IPS-11a (cell line): ENCODE data around the gene GET3.
"Not testable (repeated sequence)": the region's sequence is repeated elsewhere in the genome, so short reads cannot be mapped to it uniquely, and the experiment has no call there.

ENCODE experiments used
- H3K4me3 ChIP-seq: one replicate; pipeline ENCODE4 v1.5.1; 2013; ENCODE audit warnings: low read depth, low read length, control low read depth

GET3 gene

DNA sequence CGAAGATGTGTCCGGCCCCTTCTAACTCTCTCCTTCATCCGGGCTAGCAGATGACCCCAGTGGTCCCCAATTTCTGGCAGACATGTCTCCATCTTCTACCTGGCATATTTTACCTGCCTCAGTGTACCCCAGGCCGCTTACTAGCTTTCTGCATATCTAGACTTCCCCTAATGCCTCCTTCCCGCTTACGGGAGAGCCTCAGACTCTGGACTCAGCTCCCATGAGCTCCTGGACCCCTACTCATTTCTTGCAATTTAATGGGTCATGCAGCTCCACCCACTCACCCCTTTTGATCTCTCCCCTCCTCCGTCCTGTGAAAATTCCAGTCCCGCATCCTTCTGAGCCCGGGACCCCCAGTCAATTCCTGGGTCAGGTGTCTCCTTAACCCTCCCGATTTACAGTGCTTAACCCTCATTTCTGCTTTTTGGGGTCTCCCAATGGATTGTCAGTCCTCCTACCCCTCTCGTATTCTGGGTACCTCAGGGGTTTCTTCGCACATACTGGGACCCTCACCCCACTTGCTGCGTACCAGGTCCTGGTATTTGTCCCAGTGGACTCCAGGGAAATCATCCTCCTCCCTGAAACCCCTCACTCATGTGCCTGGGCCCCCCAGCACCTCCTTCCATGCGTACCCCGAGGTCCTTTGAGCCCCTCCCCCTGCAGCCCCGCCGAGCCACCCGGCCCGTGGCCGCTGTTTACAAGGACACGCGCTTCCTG is 53.5 kb downstream of the GET3 start:
- peak overlapping the region; percentile 69 for H3K4me3 ChIP-seq

DNA sequence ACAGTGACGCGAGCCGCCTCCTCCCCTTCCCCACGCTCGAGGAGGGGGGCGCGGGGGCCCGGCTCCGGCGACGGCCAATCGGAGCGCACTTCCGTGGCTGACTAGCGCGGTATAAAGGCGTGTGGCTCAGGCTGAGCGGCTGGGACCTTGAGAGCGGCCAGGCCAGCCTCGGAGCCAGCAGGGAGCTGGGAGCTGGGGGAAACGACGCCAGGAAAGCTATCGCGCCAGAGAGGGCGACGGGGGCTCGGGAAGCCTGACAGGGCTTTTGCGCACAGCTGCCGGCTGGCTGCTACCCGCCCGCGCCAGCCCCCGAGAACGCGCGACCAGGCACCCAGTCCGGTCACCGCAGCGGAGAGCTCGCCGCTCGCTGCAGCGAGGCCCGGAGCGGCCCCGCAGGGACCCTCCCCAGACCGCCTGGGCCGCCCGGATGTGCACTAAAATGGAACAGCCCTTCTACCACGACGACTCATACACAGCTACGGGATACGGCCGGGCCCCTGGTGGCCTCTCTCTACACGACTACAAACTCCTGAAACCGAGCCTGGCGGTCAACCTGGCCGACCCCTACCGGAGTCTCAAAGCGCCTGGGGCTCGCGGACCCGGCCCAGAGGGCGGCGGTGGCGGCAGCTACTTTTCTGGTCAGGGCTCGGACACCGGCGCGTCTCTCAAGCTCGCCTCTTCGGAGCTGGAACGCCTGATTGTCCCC is 54.2 kb downstream of the GET3 start, which contains the start of gene JUNB:
Gene JUNB (plus strand): TSS at position 142 of the 706 bp plus-strand sequence. CDS start 286 bp downstream, at position 428.
- H3K4me3 ChIP-seq, result peak within 1 kb of the TSS; percentile 69

DNA sequence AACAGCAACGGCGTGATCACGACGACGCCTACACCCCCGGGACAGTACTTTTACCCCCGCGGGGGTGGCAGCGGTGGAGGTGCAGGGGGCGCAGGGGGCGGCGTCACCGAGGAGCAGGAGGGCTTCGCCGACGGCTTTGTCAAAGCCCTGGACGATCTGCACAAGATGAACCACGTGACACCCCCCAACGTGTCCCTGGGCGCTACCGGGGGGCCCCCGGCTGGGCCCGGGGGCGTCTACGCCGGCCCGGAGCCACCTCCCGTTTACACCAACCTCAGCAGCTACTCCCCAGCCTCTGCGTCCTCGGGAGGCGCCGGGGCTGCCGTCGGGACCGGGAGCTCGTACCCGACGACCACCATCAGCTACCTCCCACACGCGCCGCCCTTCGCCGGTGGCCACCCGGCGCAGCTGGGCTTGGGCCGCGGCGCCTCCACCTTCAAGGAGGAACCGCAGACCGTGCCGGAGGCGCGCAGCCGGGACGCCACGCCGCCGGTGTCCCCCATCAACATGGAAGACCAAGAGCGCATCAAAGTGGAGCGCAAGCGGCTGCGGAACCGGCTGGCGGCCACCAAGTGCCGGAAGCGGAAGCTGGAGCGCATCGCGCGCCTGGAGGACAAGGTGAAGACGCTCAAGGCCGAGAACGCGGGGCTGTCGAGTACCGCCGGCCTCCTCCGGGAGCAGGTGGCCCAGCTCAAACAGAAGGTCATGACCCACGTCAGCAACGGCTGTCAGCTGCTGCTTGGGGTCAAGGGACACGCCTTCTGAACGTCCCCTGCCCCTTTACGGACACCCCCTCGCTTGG is 55.0 kb downstream of the GET3 start:
- peak overlapping the region; percentile 69 for H3K4me3 ChIP-seq

DNA sequence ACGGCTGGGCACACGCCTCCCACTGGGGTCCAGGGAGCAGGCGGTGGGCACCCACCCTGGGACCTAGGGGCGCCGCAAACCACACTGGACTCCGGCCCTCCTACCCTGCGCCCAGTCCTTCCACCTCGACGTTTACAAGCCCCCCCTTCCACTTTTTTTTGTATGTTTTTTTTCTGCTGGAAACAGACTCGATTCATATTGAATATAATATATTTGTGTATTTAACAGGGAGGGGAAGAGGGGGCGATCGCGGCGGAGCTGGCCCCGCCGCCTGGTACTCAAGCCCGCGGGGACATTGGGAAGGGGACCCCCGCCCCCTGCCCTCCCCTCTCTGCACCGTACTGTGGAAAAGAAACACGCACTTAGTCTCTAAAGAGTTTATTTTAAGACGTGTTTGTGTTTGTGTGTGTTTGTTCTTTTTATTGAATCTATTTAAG is 55.6 kb downstream of the GET3 start:
- peak overlapping the region; percentile 69 for H3K4me3 ChIP-seq

DNA sequence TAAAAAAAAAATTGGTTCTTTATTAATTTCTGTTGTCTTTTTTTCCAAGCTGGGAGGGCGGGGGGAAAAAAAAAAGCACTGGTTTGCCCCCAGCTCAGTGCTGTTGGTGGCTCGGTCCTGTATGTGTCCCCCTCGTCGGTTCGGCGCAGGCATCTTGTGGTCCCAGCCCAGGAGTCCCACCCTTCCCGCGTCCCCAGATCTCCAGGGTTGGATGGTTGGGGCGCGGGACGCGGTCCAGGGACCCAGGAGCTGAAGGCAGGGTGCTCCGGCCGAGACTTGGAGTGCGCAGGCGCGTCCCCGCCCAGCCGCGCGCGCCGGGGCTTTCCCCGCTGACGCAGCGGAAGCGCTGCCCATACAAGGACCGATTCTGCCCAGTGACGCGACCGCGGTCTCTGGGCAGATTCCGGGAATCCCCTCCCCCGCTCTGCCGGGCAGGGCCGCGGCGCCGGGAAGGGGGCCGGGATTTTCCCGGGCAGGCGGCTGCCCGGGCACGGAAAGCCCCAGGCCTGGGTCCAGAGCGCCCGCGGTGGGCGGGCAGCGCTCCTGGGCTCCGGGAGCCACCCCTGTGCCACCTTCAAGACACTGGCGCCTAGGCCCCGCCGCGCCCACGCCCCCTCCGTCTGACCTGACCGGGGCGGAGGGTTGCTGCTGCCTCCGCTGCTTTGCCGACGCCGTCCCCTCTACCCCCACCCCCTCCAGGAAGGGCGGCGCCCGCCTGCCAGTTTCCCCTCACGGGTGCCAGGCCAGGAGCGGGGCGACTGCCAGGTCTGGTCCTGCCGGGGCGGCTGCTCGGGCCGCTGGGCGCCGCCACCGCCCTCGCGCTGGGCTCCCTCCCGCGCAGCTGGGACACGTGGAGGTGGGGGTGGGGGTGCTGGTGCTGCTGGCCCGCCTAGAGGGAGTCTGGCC is 56.2 kb downstream of the GET3 start:
- peak overlapping the region; percentile 69 for H3K4me3 ChIP-seq

DNA sequence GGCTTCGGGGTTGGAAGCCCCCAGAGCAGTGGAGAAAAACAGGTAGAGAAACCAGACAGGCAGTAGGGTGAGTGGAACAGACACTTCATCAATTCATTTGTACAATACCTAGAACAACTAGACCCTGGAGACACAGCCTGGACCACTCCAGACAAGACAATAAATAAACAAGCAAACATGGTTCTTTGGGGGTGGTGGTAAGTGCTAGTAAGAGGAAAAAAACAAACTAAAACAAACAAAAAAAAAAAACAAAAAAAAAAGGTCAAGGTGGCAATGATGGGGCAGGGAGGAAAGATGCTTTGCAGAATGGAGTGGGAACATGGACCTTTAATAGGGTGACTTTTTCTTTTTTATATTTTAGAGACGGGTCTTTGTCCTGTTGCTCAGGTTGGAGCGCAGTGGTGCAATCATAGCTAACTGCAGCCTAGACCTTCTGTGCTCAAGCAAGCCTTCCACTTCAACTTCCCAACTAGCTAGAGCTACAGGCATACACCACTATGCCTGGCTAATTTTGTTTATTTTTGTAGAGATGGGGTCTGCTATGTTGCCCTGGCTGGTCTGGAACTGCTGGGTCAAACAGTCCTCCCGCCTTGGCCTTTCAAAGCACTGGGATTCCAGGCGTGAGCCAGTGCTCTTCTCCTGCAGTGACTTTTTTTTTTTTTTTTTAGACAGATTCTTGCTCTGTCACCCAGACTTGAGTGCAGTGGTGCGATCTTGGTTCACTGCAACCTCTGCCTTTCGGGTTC is 57.1 kb downstream of the GET3 start:
- peak overlapping the region; percentile 69 for H3K4me3 ChIP-seq

DNA sequence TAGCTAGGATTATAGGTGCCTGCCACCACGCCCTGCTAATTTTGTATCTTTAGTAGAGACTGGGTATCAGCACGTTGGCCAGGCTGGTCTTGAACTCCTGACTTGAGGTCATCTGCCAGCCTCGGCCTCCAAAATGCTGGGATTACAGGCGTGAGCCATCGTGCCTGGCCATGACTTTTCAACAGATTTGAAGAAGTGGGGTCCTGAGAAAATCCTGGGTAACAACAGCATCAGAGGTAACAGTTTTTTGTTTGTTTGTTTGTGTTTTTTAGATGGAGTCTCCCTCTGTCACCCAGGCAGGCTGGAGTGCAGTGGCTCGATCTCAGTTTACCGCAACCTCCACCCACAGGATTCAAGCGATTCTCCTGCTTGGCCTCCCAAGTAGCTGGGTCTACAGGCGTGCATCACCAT is 57.7 kb downstream of the GET3 start:
- H3K4me3 ChIP-seq, result no peak overlapping the region

DNA sequence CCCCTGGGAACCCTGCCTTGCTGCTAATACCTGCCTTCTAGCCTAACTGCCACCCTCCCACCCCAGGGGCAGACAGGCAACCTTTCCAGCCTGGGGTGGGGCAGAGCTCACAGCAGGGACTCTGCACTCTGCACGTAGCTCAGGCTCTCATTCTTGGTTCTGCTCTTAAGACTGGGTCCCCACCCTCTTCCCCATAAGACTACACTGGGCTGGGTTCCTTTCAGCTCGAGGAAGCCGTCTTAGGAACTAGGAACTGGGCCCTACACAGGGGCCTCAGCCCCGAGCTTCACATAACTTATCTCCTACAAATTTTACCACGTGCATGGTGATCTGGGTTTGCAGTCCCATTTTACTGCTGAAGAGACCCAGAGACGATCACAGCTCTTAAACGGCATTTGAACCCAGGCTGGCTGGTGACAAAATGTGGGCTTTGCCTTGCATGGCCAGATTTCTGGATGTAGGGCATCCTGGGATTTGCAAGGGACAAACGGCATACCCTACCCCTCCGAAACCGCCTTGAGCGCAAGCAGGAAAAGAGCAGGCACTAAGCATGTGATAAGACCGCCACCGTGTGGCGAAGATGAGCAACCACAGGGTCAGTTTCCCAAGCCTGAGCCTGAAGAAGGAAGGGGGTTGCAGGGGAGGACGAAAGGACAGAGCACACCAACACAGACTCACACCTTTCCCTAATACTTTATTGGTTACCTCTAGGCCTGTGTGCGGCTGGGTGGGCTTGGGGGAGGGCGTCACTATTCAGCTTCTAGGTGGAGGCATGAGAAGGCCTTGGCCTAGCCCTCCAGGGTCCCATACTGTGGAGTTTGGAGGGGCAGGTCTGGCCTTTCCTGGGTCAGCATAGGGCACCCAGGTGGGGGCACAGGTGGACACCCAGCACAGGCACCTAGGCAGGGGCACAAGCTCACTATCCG is 59.1 kb downstream of the GET3 start:
- H3K4me3 ChIP-seq, result no peak overlapping the region

DNA sequence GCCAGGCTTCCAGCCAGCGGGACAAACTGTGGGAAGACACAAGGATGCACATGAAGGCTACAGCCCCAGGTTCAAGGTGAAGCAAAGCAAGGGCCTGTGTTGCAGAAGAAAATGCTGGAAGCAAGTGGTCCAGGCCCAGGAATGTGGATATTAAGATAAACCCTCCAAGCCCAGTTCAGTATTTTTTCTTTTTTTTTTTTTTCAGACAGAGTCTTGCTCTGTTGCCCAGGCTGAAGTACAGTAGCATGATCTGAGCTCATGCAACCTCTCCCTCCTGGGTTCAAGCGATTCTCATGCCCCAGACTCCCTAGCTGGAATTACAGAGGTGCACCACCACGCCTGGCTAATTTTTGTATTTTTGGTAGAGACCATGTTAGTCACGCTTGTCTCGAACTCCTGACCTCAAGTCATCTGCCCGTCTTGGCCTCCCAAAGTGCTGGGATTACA is 59.9 kb downstream of the GET3 start:
- no peak overlapping the region for H3K4me3 ChIP-seq

DNA sequence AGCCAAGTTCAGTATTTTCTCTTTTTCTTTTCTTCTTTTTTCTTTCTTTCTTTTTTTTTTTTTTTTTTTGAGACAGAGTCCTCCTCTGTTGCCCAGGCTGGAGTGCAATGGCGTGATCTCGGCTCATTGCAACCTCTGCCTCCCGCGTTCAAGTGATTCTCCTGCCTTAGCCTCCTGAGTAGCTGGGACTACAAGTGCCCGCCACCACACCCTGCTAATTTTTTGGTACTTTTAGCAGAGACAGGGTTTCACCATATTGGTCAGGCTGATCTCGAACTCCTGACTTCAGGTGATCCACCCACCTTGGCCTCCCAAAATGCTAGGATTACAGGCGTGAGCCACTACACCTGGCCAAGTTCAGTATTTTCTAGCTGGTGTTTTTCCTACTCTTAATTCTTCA is 60.3 kb downstream of the GET3 start:
- H3K4me3 ChIP-seq, result not testable (repeated sequence)
